Measurements from ENCODE around the gene FNDC3B. TPM values are rescaled to one million over a fixed set of nuclear protein-coding genes. Genes with fewer than 3 reads are reported as not detected.
"Not testable (repeated sequence)": the region's sequence is repeated elsewhere in the genome, so short reads cannot be mapped to it uniquely, and the experiment has no call there.

Gene FNDC3B
- total and polyA plus RNA-seq, 2 donors (not counting 3 experiments of a cell fraction or from before 2014, with no cell fraction given): 91.6 to 295 TPM

DNA sequence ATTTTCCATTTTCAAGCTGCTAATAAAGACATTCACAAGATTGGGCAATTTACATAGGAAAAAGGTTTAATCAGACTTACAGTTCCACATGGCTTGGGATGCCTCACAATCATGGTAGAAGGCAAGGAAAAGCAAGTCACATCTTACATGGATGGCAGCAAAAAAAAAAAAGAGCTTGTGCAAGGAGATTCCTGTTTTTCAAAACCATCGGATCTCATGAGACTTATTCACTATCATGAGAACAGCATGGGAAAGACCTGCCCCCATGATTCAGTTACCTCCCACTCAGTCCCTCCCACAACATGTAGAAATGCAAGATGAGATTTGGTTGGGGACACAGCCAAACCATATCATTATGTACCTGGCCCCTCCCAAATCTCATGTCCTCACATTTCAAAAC, 202.0 kb downstream of the FNDC3B start:
- H3K4me3 ChIP-seq (replicated peaks in 1 of 3; ENCODE audit: insufficient read depth in 1 of 3, low read depth in 1 of 3, low read length in 3 of 3): no peak overlapping the region
- peaks cover 8% of the 10 kb centered on the region for H4K20me1 ChIP-seq (replicated peaks; ENCODE audit: control insufficient read depth, extremely low read depth, insufficient read depth, low read length)
- H3K9me3 ChIP-seq (replicated peaks; ENCODE audit: control insufficient read depth, insufficient read depth, low read length): peaks cover 5% of the 10 kb centered on the region
- no peak overlapping the region for H2AFZ ChIP-seq (ENCODE audit: low read depth, low read length)
- CTCF ChIA-PET: no interaction called here
- H3K4me2 ChIP-seq (ENCODE audit: insufficient read depth, low read length): no peak overlapping the region
- H3K9me1 ChIP-seq (replicated peaks; ENCODE audit: control insufficient read depth, extremely low read depth, insufficient read depth, low read length): no peaks in the 10 kb centered on the region
- peaks cover 37% of the 10 kb centered on the region for H3K4me1 ChIP-seq (ENCODE audit: control insufficient read depth, extremely low read depth, insufficient read depth, low read length)
- TF ChIP-seq EZH2 (IDR thresholded peaks at IDR 0.05; ENCODE audit: borderline replicate concordance, low read depth, low read length, severe bottlenecking): no peak
- no peak for TF ChIP-seq JUN (IDR thresholded peaks at IDR 0.05; ENCODE audit: borderline replicate concordance, insufficient read depth, insufficient read length, low read depth)
- TF ChIP-seq MYC (IDR thresholded peaks at IDR 0.05; ENCODE audit: low read depth, low read length): no peak
- TF ChIP-seq, protein P1, sequence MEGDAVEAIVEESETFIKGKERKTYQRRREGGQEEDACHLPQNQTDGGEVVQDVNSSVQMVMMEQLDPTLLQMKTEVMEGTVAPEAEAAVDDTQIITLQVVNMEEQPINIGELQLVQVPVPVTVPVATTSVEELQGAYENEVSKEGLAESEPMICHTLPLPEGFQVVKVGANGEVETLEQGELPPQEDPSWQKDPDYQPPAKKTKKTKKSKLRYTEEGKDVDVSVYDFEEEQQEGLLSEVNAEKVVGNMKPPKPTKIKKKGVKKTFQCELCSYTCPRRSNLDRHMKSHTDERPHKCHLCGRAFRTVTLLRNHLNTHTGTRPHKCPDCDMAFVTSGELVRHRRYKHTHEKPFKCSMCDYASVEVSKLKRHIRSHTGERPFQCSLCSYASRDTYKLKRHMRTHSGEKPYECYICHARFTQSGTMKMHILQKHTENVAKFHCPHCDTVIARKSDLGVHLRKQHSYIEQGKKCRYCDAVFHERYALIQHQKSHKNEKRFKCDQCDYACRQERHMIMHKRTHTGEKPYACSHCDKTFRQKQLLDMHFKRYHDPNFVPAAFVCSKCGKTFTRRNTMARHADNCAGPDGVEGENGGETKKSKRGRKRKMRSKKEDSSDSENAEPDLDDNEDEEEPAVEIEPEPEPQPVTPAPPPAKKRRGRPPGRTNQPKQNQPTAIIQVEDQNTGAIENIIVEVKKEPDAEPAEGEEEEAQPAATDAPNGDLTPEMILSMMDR (IDR thresholded peaks at IDR 0.05; ENCODE audit: extremely low read depth in 1 of 2, insufficient read depth in 1 of 2, low read depth in 1 of 2, low read length in 2 of 2): no peak
- TF ChIP-seq POLR2AphosphoS5 (IDR thresholded peaks at IDR 0.05; ENCODE audit: insufficient read depth, low read depth, low read length): no peak
- no peak for TF ChIP-seq GATA2 (IDR thresholded peaks at IDR 0.05; ENCODE audit: insufficient read depth, insufficient read length, low read depth, low read length)
- no peak for TF ChIP-seq POLR2A (IDR thresholded peaks at IDR 0.05; ENCODE audit: low read depth, low read length)
- no peak for TF ChIP-seq FOS (IDR thresholded peaks at IDR 0.05; ENCODE audit: borderline replicate concordance, insufficient read depth, low read length)
- TF ChIP-seq, protein P2, sequence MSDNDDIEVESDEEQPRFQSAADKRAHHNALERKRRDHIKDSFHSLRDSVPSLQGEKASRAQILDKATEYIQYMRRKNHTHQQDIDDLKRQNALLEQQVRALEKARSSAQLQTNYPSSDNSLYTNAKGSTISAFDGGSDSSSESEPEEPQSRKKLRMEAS (IDR thresholded peaks at IDR 0.05; ENCODE audit: insufficient read depth, insufficient read length): no peak
- no peak overlapping the region for H3K27ac ChIP-seq (ENCODE audit: insufficient read depth, low read depth, low read length)
- BruUV-seq (replicated peaks): no TSS peak
- H3K36me3 ChIP-seq (ENCODE audit: control insufficient read depth in 2 of 2, extremely low read depth in 1 of 2, insufficient read depth in 2 of 2, low read length in 2 of 2): peaks cover 2 to 5% of the 10 kb centered on the region in 2 experiments
- no peak for FAIRE-seq
- DNase-seq (ENCODE audit: low read depth, low spot score): no peak
- no peaks in the 10 kb centered on the region for H3K27me3 ChIP-seq (ENCODE audit: control insufficient read depth in 2 of 2, insufficient read depth in 2 of 2, low read length in 2 of 2)
- intact Hi-C loops (cut with micrococcal nuclease): loop anchor here (5.0 kb wide), 1 partner anchor 39 kb away; no protein-coding TSS in a partner anchor
- peaks cover 62% of the 10 kb centered on the region for H3K79me2 ChIP-seq (ENCODE audit: control insufficient read depth, insufficient read depth, low read length)
- dilution Hi-C loops (cut with MboI; ENCODE audit: extremely low pct_ligation_motif_present, low sequenced_read_pairs): no loop called here
- POLR2A ChIA-PET: no interaction called here
- no peak overlapping the region for H3K9ac ChIP-seq (replicated peaks; ENCODE audit: extremely low read depth, insufficient read depth, low read length)

- H3K4me2 ChIP-seq (ENCODE audit: insufficient read depth, low read length); CTCF ChIA-PET; H4K20me1 ChIP-seq (replicated peaks; ENCODE audit: control insufficient read depth, extremely low read depth, insufficient read depth, low read length); H3K9me3 ChIP-seq (replicated peaks; ENCODE audit: control insufficient read depth, insufficient read depth, low read length); H3K4me3 ChIP-seq (replicated peaks in 1 of 3; ENCODE audit: insufficient read depth in 1 of 3, low read depth in 1 of 3, low read length in 3 of 3); H3K27me3 ChIP-seq (ENCODE audit: control insufficient read depth in 2 of 2, insufficient read depth in 2 of 2, low read length in 2 of 2); H3K9me1 ChIP-seq (replicated peaks; ENCODE audit: control insufficient read depth, extremely low read depth, insufficient read depth, low read length); H2AFZ ChIP-seq (ENCODE audit: low read depth, low read length); H3K9ac ChIP-seq (replicated peaks; ENCODE audit: extremely low read depth, insufficient read depth, low read length); H3K27ac ChIP-seq (ENCODE audit: insufficient read depth, low read depth, low read length); POLR2A ChIA-PET; DNase-seq (ENCODE audit: low read depth, low spot score); FAIRE-seq; dilution Hi-C loops (cut with MboI; ENCODE audit: extremely low pct_ligation_motif_present, low sequenced_read_pairs); BruUV-seq (replicated peaks): not testable (repeated sequence)
- peaks cover 2 to 11% of the 10 kb centered on the region in 2 experiments for H3K36me3 ChIP-seq (ENCODE audit: control insufficient read depth in 2 of 2, extremely low read depth in 1 of 2, insufficient read depth in 2 of 2, low read length in 2 of 2)
- peaks cover 60% of the 10 kb centered on the region for H3K79me2 ChIP-seq (ENCODE audit: control insufficient read depth, insufficient read depth, low read length)
- intact Hi-C loops (cut with micrococcal nuclease): loop anchor here (5.0 kb wide), 1 partner anchor 40 kb away; no protein-coding TSS in a partner anchor
- peaks cover 42% of the 10 kb centered on the region for H3K4me1 ChIP-seq (ENCODE audit: control insufficient read depth, extremely low read depth, insufficient read depth, low read length)
These were observed 203.1 kb downstream of the FNDC3B start for GRCh38 chr3:172242471-172242870.

GRCh38 chr3:172243376-172243775, 204.0 kb downstream of the FNDC3B start:
- DNase-seq (ENCODE audit: low read depth, low spot score); dilution Hi-C loops (cut with MboI; ENCODE audit: extremely low pct_ligation_motif_present, low sequenced_read_pairs); H2AFZ ChIP-seq (ENCODE audit: low read depth, low read length); H3K9ac ChIP-seq (replicated peaks; ENCODE audit: extremely low read depth, insufficient read depth, low read length); CTCF ChIA-PET; H3K9me3 ChIP-seq (replicated peaks; ENCODE audit: control insufficient read depth, insufficient read depth, low read length); H3K4me3 ChIP-seq (replicated peaks in 1 of 3; ENCODE audit: insufficient read depth in 1 of 3, low read depth in 1 of 3, low read length in 3 of 3); H4K20me1 ChIP-seq (replicated peaks; ENCODE audit: control insufficient read depth, extremely low read depth, insufficient read depth, low read length); POLR2A ChIA-PET; BruUV-seq (replicated peaks); H3K27me3 ChIP-seq (ENCODE audit: control insufficient read depth in 2 of 2, insufficient read depth in 2 of 2, low read length in 2 of 2); FAIRE-seq; H3K9me1 ChIP-seq (replicated peaks; ENCODE audit: control insufficient read depth, extremely low read depth, insufficient read depth, low read length): not testable (repeated sequence)
- intact Hi-C loops (cut with micrococcal nuclease): loop anchor here (5.0 kb wide), 1 partner anchor 41 kb away; no protein-coding TSS in a partner anchor
- Histone ChIP-seq H3K79me2 (ENCODE audit: control insufficient read depth, insufficient read depth, low read length) (peaks cover 67% of the 10 kb centered on the region), H3K27ac (ENCODE audit: insufficient read depth, low read depth, low read length) (peak overlapping the region; percentile 19), H3K4me1 (ENCODE audit: control insufficient read depth, extremely low read depth, insufficient read depth, low read length) (peaks cover 42% of the 10 kb centered on the region), H3K4me2 (ENCODE audit: insufficient read depth, low read length) (peak overlapping the region; percentile 13), H3K36me3 (ENCODE audit: control insufficient read depth in 2 of 2, extremely low read depth in 1 of 2, insufficient read depth in 2 of 2, low read length in 2 of 2) (peaks cover 8 to 13% of the 10 kb centered on the region in 2 experiments)
